Measurements from ENCODE around the gene SRGAP2C. TPM values are rescaled to one million over a fixed set of nuclear protein-coding genes. Genes with fewer than 3 reads are reported as not detected.
"Not testable (repeated sequence)": the region's sequence is repeated elsewhere in the genome, so short reads cannot be mapped to it uniquely, and the experiment has no call there.

The SRGAP2C gene
- total RNA-seq, 2 experiments from 2014 or later = 20.3 to 26.4 TPM

DNA sequence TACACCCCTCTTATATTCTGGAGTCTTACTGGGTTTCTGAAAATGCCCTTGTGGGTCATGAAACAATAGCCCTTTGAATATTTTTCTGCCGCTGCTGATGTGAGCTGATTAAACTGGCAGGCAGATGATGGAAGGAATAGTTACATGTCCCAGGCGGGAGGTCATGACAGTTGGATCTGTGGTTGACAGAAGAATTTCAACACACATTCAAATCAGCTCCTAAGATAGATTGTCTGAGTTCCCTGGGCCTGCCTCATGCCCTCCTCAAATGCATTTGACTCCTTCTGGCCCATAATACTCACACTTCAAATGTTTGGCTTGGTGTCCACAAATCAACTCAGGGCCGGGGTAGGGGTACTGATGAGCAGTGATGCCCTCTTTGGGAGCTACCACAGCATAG lies 161.9 kb downstream of the SRGAP2C start:
- H3K27ac Mint-ChIP-seq; H3K9me3 Mint-ChIP-seq; H3K4me3 Mint-ChIP-seq; DNase-seq; POLR2A ChIA-PET; H3K4me1 Mint-ChIP-seq (ENCODE audit: low read depth); H3K27me3 Mint-ChIP-seq; CTCF ChIA-PET; intact Hi-C loops (cut with micrococcal nuclease); H3K36me3 Mint-ChIP-seq: not testable (repeated sequence)

DNA sequence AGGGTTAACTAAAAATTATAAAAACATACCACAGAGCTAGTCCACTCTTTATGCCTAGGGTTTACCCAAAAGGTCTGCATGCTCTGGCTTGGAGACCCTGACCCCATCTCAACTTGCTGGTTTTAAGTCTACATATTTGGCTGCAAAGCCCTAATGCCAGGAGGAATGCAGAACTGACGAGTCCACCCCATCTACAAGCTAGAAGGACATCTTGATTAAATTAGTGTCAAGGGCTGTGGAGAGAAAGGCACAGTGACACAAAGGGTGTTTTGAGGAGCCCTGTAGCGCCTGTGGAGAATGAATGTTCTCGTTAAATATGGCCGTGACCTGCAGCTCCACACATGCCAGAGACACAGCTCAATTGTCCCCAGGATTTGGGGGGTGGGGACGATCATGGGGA lies 162.7 kb downstream of the SRGAP2C start:
- H3K36me3 Mint-ChIP-seq; CTCF ChIA-PET; H3K27me3 Mint-ChIP-seq; POLR2A ChIA-PET; H3K4me1 Mint-ChIP-seq (ENCODE audit: low read depth); intact Hi-C loops (cut with micrococcal nuclease); H3K27ac Mint-ChIP-seq; H3K9me3 Mint-ChIP-seq; H3K4me3 Mint-ChIP-seq; DNase-seq: not testable (repeated sequence)

- intact Hi-C loops (cut with micrococcal nuclease); POLR2A ChIA-PET; H3K4me1 Mint-ChIP-seq (ENCODE audit: low read depth); H3K4me3 Mint-ChIP-seq; H3K27ac Mint-ChIP-seq; H3K27me3 Mint-ChIP-seq; DNase-seq; H3K36me3 Mint-ChIP-seq; CTCF ChIA-PET; H3K9me3 Mint-ChIP-seq: not testable (repeated sequence)
Measured at GRCh38 chr1:121348115-121348514, 163.3 kb downstream of the SRGAP2C start.

DNA sequence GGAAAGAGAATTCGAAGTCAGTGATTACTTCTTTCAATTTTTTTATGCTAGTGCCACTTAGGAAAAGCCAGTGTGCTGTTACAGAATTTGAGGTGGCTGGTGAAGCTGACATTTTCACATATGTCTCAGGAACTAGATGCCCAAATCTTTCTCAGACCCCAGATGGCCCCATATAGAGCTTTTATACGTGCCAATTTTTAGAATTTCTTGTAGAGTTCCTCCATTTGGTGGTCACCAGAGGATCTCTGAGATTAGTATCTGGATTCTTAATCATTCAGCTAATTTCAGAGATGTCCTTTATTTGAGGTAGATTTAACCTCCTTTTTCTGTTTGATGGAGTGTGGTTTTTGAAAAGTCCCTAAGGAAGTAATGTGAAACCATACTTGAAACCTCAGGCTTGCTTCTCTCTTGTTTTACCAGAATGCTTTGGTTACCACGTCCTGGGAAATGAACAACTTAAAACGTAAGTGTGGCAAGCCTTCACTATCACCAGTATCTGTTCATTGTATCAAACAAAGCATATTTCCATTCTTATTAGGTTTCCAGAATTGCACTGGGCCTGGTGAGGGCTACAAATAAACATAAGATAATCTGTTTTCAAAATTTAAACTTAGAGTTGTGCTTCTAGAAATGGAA lies 164.7 kb downstream of the SRGAP2C start:
- H3K27me3 Mint-ChIP-seq; DNase-seq; CTCF ChIA-PET; H3K9me3 Mint-ChIP-seq; intact Hi-C loops (cut with micrococcal nuclease); H3K4me3 Mint-ChIP-seq; H3K4me1 Mint-ChIP-seq (ENCODE audit: low read depth); H3K27ac Mint-ChIP-seq; POLR2A ChIA-PET; H3K36me3 Mint-ChIP-seq: not testable (repeated sequence)

DNA sequence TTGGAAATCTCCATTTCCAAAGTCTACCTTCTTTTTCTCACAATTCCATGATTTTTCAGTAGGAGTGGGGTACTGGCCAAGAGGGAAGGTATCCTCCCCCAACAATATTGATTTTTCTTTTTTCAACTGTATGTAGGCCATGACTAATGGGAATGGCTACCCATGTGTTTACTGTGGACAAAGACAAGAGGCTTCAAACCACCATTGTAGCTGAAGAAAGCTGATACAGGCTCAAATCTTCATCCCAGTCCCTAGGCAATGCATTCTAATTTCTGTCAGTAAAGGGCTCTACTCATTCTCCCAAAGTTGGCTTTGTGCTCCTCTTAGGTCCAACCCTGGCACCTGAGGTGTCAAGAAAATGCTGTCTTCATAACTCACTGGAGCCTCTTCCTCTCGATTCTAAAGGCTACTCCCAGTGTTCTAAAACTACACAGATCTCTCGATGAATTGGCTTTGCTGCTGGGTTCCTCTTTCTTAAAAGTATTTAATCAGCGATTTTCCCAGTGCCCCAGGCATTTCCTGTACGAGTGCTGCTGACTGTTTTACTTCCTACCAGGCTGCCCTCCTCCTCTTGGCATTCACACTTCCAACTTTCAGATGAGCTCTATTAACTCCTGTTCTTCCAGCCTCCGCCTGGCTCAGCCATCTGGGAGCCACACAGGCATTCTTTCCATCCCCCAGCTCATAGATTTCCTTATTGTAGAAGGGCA lies 171.1 kb downstream of the SRGAP2C start:
- POLR2A ChIA-PET; H3K9me3 Mint-ChIP-seq; CTCF ChIA-PET; H3K36me3 Mint-ChIP-seq; H3K4me3 Mint-ChIP-seq; H3K27ac Mint-ChIP-seq; H3K4me1 Mint-ChIP-seq (ENCODE audit: low read depth); intact Hi-C loops (cut with micrococcal nuclease); H3K27me3 Mint-ChIP-seq; DNase-seq: not testable (repeated sequence)

- H3K27me3 Mint-ChIP-seq; intact Hi-C loops (cut with micrococcal nuclease); H3K9me3 Mint-ChIP-seq; H3K27ac Mint-ChIP-seq; POLR2A ChIA-PET; H3K4me1 Mint-ChIP-seq (ENCODE audit: low read depth); H3K36me3 Mint-ChIP-seq; CTCF ChIA-PET; DNase-seq; H3K4me3 Mint-ChIP-seq: not testable (repeated sequence)
Measured at GRCh38 chr1:121356819-121357218, 172.0 kb downstream of the SRGAP2C start.

DNA sequence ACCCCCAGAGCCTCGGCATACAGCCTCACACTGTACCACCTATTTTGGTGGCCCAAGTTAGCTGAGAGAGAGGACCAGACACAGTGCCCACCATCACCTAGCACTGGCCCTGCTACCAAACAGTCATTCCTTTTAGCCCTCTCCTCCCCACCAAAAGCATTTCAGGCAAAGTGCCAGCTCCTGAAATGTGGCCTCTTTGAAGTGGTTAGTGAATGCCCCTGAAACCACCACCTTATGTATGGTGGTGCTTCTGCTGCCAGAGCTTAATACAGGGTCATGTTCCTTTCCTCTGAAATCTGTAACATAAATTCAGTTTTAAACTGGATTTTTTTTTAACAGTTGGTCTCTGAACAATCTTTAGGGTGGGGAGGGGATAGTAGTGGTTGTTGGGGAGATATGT lies 175.8 kb downstream of the SRGAP2C start:
- H3K9me3 Mint-ChIP-seq; H3K36me3 Mint-ChIP-seq; intact Hi-C loops (cut with micrococcal nuclease); H3K4me3 Mint-ChIP-seq; DNase-seq; H3K27ac Mint-ChIP-seq; CTCF ChIA-PET; H3K4me1 Mint-ChIP-seq (ENCODE audit: low read depth); H3K27me3 Mint-ChIP-seq; POLR2A ChIA-PET: not testable (repeated sequence)

DNA sequence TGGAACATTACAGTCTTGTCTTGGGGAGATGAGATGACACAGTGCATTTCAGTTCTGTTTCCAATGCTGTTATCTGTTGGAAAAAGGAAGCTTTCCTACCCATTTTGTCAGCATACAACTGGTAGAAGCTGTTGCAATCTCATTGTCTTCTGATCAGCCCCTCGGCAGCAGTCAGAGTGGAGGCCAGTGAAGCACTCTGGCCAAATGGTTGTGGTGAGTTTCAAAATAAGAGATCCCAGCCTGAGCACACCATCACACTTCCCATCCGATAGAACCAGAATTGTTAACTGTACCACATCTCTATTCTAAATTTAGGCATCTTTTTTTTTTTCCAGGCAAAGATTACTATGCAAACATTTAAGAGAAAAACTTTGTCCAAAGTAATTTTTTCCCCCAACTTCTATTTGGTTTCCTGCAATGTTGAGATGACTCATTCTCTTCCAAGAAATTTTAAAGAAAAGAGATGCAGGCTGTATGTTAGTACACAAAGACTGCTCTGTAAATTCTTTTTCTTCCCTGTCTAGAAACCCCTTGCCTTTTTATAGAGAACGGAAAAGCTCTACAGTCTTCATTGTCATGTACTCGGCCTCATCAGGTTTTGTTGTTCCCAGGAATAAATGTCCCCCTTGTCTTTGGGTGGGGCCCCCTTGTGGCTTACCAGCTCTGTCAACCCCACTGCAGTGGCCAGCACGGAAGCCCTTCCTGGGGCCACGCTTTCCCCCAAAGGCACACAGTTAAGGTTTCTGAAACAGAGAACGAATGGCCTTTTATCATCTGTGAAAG lies 176.9 kb downstream of the SRGAP2C start:
- H3K4me1 Mint-ChIP-seq (ENCODE audit: low read depth); POLR2A ChIA-PET; H3K9me3 Mint-ChIP-seq; CTCF ChIA-PET; H3K27me3 Mint-ChIP-seq; H3K4me3 Mint-ChIP-seq; H3K36me3 Mint-ChIP-seq; DNase-seq; intact Hi-C loops (cut with micrococcal nuclease): not testable (repeated sequence)
- peak overlapping the region; percentile 58 for H3K27ac Mint-ChIP-seq

GRCh38 chr1:121362234-121362883 lies 177.6 kb downstream of the SRGAP2C start:
- H3K4me1 Mint-ChIP-seq (ENCODE audit: low read depth); intact Hi-C loops (cut with micrococcal nuclease); H3K4me3 Mint-ChIP-seq; H3K27me3 Mint-ChIP-seq; H3K36me3 Mint-ChIP-seq; POLR2A ChIA-PET; CTCF ChIA-PET; H3K9me3 Mint-ChIP-seq: not testable (repeated sequence)
- H3K27ac Mint-ChIP-seq = peak overlapping the region; percentile 78
- DNase-seq = peak; percentile 49

DNA sequence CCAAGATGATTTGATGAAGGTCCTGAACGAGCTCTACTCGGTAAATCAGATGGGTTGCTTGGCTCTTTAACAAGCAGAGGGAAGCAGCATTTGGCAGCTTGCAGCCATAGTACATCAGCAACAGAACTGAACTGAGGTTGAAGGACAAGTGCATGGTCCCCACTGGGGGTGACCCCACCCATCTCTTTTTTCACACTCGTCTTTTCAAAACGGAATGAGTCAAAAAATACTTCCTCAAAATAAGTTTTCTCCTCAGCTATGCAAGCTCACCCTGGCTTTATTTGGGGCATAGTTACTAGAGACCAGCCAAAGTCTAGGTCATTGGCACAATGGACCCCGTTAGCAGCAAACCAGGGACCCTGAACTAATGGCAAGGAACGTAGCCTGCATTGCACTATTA lies 180.5 kb downstream of the SRGAP2C start:
- H3K27ac Mint-ChIP-seq; CTCF ChIA-PET; POLR2A ChIA-PET; intact Hi-C loops (cut with micrococcal nuclease); DNase-seq; H3K9me3 Mint-ChIP-seq; H3K27me3 Mint-ChIP-seq; H3K4me1 Mint-ChIP-seq (ENCODE audit: low read depth); H3K36me3 Mint-ChIP-seq; H3K4me3 Mint-ChIP-seq: not testable (repeated sequence)

DNA sequence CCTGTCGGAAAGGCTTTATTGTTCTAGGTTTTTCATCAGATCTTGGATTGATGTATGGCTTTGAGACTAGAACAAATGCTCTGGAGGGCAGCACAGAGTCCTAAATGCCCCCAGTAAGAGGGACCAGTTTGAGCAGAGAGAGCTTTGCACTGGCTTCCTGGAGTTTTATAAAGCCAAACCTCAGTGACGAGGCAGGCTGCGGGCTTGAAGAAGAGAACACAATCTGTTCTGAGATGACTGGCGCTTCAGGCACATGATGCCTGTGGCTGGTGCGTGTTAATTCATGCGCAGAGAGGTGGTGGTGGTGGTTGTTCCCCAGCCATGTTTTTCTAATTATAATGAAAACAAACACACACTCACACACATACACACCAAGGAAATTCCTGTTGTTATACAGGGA lies 180.9 kb downstream of the SRGAP2C start:
- H3K4me1 Mint-ChIP-seq (ENCODE audit: low read depth); POLR2A ChIA-PET; intact Hi-C loops (cut with micrococcal nuclease); H3K36me3 Mint-ChIP-seq; CTCF ChIA-PET; H3K27me3 Mint-ChIP-seq; H3K27ac Mint-ChIP-seq; H3K4me3 Mint-ChIP-seq; H3K9me3 Mint-ChIP-seq: not testable (repeated sequence)
- DNase-seq = peak; percentile 69

DNA sequence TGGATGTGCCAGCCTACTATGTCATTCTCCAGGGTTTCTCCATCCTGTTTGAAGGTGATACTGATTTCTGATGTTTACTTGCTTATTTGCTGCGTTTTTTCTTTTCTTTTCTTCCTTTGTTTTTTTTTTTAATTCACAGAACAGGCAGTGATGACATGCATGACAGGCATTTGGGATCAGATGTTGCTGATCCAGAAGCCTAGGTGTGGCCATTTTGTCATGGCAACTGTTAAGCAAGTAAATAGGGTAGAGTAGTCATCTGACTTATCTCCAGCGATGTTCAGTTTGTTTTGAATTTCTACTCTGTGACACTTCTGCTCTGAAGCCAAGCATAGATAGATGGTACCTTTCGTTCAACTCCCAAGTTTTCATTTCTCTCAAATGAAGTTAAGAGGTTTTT lies 181.4 kb downstream of the SRGAP2C start:
- CTCF ChIA-PET; DNase-seq; H3K4me3 Mint-ChIP-seq; H3K4me1 Mint-ChIP-seq (ENCODE audit: low read depth); H3K27ac Mint-ChIP-seq; intact Hi-C loops (cut with micrococcal nuclease); H3K9me3 Mint-ChIP-seq; POLR2A ChIA-PET; H3K36me3 Mint-ChIP-seq; H3K27me3 Mint-ChIP-seq: not testable (repeated sequence)
